Panc1 (cell line): Measurements from ENCODE around the gene HS3ST3A1. TPM values are rescaled to one million over a fixed set of nuclear protein-coding genes. Genes with fewer than 3 reads are reported as not detected.

Experiments used
- ATAC-seq: fragments of 200-7000 bp; cut with Tn5 transposase; 2 replicates; pipeline ENCODE4 v1.9.1; 2020; ENCODE audit warnings: mild to moderate bottlenecking, moderate library complexity
- BruUV-seq: library from RNA; stranded (reverse); fragments of 400-500 nt; replicated peaks from 2 replicates; lab custom pipeline; 2021; lab: Mats Ljungman, UMichigan
- CTCF ChIA-PET: fragments of 300-600 bp; sonication (Branson Sonifier 250); formaldehyde crosslinking; loops from one replicate; lab custom pipeline; 2022; ENCODE audit warnings: antibody characterized with exemption; lab: Charles Lee
- POLR2A ChIA-PET: fragments of 300-600 bp; sonication (Branson Sonifier 250); formaldehyde crosslinking; loops from one replicate; lab custom pipeline; 2022; ENCODE audit warnings: antibody characterized with exemption; lab: Charles Lee
- DNase-seq: peaks from one replicate; pipeline ENCODE4 v3.0.0-alpha.2; 2010; ENCODE audit warnings: low read depth, low spot score
- H3K27ac ChIP-seq: 2 replicates; pipeline ENCODE4 v1.5.1; 2011; ENCODE audit warnings: mild to moderate bottlenecking, low read length, inconsistent platforms
- H3K27me3 ChIP-seq: fragments of 200-500 bp; sonication (Bioruptor generic); 2 replicates; pipeline ENCODE4 v1.6.0; 2014; ENCODE audit warnings: low read length, inconsistent platforms; ENCODE audit not compliant: control insufficient read depth, insufficient read depth
- H3K36me3 ChIP-seq: fragments of 200-500 bp; sonication (Bioruptor generic); 2 replicates; pipeline ENCODE4 v1.5.1; 2014; ENCODE audit warnings: inconsistent platforms, mild to moderate bottlenecking, low read length, moderate library complexity; ENCODE audit not compliant: control insufficient read depth, insufficient read depth
- H3K4me1 ChIP-seq: 2 replicates; pipeline ENCODE4 v1.5.1; 2011; ENCODE audit warnings: inconsistent platforms, mild to moderate bottlenecking, low read length, moderate library complexity; ENCODE audit not compliant: control insufficient read depth, insufficient read depth
- H3K4me3 ChIP-seq, 2 experiments: 2 replicates each; pipeline ENCODE4 v1.5.1; 2011 to 2012; ENCODE audit warnings: low read depth in 2 of 2, low read length in 2 of 2, mild to moderate bottlenecking in 2 of 2, inconsistent platforms in 1 of 2, moderate library complexity in 1 of 2
- H3K9me3 ChIP-seq: fragments of 200-500 bp; sonication (Bioruptor generic); 2 replicates; pipeline ENCODE4 v1.5.1; 2014; ENCODE audit warnings: low read depth, mild to moderate bottlenecking, inconsistent platforms, low read length, moderate library complexity; ENCODE audit not compliant: control insufficient read depth, insufficient read depth
- CTCF ChIP-seq: fragments of 450-650 bp; IDR thresholded peaks from 2 replicates; pipeline ENCODE4 v1.5.1; 2017; ENCODE audit warnings: mild to moderate bottlenecking
- POLR2AphosphoS5 ChIP-seq: IDR thresholded peaks from 2 replicates; pipeline ENCODE4 v1.6.1; 2012; ENCODE audit warnings: mild to moderate bottlenecking, low read depth, low read length, moderate library complexity
- SIN3A ChIP-seq: IDR thresholded peaks from 2 replicates; pipeline ENCODE4 v1.6.1; 2012; ENCODE audit warnings: low read depth, mild to moderate bottlenecking, low read length, moderate library complexity, borderline replicate concordance; ENCODE audit not compliant: insufficient read depth
- TCF7L2 ChIP-seq: IDR thresholded peaks from 2 replicates; pipeline ENCODE4 v1.6.1; 2011; ENCODE audit warnings: mild to moderate bottlenecking, low read depth, low read length, inconsistent platforms
- in situ Hi-C: cut with HindIII; loops from 2 replicates; pipeline ENCODE4 v1.10.0; 2016; ENCODE audit warnings: low sequenced_read_pairs, low pct_unique_long_range_greater_than_20kb
- intact Hi-C: fragments of 100-400 bp; cut with micrococcal nuclease; formaldehyde crosslinking; loops from one replicate; pipeline ENCODE4 v1.10.0; 2022; ENCODE audit not compliant: unreplicated experiment
- total RNA-seq: library from RNA; stranded (reverse); gene quantifications from one replicate; pipeline ENCODE4 v1.2.1, GENCODE V29; 2021; ENCODE audit not compliant: unreplicated experiment
- TF ChIP-seq, protein P1 (sequence below), 2 experiments: IDR thresholded peaks; 2 replicates each; pipeline ENCODE4 v1.6.1; 2011 to 2012; ENCODE audit warnings: low read depth in 2 of 2, control low read depth in 1 of 2, low read length in 1 of 2, mild to moderate bottlenecking in 1 of 2, moderate library complexity in 1 of 2; ENCODE audit not compliant: insufficient read depth in 1 of 2

HS3ST3A1 gene
- total RNA-seq, 1 experiment from 2014 or later: 0.31 TPM

GRCh38 chr17:13593021-13593751, 8.5 kb downstream of the HS3ST3A1 start:
- peaks cover 4% of the 10 kb centered on the region; the same call in 1 of the 2 replicates for H3K27me3 ChIP-seq
- intact Hi-C loops (no loop called here), in situ Hi-C loops (no loop called here)
- no peaks in the 10 kb centered on the region for H3K4me1 ChIP-seq
- no peak overlapping the region for H3K4me3 ChIP-seq
- H3K36me3 ChIP-seq: no peaks in the 10 kb centered on the region
- ChIA-PET POLR2A (no interaction called here), CTCF (no interaction called here)
- DNase-seq: no peak
- BruUV-seq: no TSS peak
- no peak overlapping the region for H3K27ac ChIP-seq
- TF ChIP-seq CTCF (no peak), SIN3A (no peak), POLR2AphosphoS5 (no peak), TCF7L2 (no peak)
- TF ChIP-seq, protein P1, sequence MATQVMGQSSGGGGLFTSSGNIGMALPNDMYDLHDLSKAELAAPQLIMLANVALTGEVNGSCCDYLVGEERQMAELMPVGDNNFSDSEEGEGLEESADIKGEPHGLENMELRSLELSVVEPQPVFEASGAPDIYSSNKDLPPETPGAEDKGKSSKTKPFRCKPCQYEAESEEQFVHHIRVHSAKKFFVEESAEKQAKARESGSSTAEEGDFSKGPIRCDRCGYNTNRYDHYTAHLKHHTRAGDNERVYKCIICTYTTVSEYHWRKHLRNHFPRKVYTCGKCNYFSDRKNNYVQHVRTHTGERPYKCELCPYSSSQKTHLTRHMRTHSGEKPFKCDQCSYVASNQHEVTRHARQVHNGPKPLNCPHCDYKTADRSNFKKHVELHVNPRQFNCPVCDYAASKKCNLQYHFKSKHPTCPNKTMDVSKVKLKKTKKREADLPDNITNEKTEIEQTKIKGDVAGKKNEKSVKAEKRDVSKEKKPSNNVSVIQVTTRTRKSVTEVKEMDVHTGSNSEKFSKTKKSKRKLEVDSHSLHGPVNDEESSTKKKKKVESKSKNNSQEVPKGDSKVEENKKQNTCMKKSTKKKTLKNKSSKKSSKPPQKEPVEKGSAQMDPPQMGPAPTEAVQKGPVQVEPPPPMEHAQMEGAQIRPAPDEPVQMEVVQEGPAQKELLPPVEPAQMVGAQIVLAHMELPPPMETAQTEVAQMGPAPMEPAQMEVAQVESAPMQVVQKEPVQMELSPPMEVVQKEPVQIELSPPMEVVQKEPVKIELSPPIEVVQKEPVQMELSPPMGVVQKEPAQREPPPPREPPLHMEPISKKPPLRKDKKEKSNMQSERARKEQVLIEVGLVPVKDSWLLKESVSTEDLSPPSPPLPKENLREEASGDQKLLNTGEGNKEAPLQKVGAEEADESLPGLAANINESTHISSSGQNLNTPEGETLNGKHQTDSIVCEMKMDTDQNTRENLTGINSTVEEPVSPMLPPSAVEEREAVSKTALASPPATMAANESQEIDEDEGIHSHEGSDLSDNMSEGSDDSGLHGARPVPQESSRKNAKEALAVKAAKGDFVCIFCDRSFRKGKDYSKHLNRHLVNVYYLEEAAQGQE (IDR thresholded peaks at IDR 0.05; ENCODE audit: insufficient read depth in 1 of 2, low read depth in 2 of 2, low read length in 1 of 2): no peak
- ATAC-seq: no peak
- H3K9me3 ChIP-seq: no peaks in the 10 kb centered on the region

- Histone ChIP-seq H3K9me3 (no peaks in the 10 kb centered on the region), H3K27ac (no peak overlapping the region), H3K36me3 (no peaks in the 10 kb centered on the region), H3K4me1 (no peaks in the 10 kb centered on the region), H3K27me3 (peaks cover 4% of the 10 kb centered on the region; the same call in 1 of the 2 replicates), H3K4me3 (no peak overlapping the region)
- intact Hi-C loops (no loop called here), in situ Hi-C loops (no loop called here)
- POLR2A ChIA-PET: no interaction called here
- DNase-seq (no peak), ATAC-seq (no peak)
- TF ChIP-seq POLR2AphosphoS5 (no peak), TCF7L2 (no peak), SIN3A (no peak), CTCF (no peak)
- TF ChIP-seq, protein P1 (IDR thresholded peaks at IDR 0.05; ENCODE audit: insufficient read depth in 1 of 2, low read depth in 2 of 2, low read length in 1 of 2): no peak
- BruUV-seq: no TSS peak
- CTCF ChIA-PET: no interaction called here
These were observed 9.3 kb downstream of the HS3ST3A1 start for GRCh38 chr17:13592427-13592826.
